ENCODE measurements around the gene HKDC1.
"Not testable (repeated sequence)": the region's sequence is repeated elsewhere in the genome, so short reads cannot be mapped to it uniquely, and the experiment has no call there.

HKDC1 gene

GRCh38 chr10:69246036-69246435 lies 25.9 kb downstream of the HKDC1 start:
- DNase-seq: no peak

GRCh38 chr10:69246581-69247312 lies 26.6 kb downstream of the HKDC1 start:
- DNase-seq: no peak

GRCh38 chr10:69247313-69247710 lies 27.2 kb downstream of the HKDC1 start:
- DNase-seq: no peak

- DNase-seq: no peak
Measured at GRCh38 chr10:69248117-69248730, 28.1 kb downstream of the HKDC1 start.

- no peak for DNase-seq
Measured at GRCh38 chr10:69250041-69250440, 29.9 kb downstream of the HKDC1 start.

GRCh38 chr10:69251417-69251816 lies 31.3 kb downstream of the HKDC1 start:
- not testable (repeated sequence) for DNase-seq

- DNase-seq: no peak
Measured at GRCh38 chr10:69253171-69253570, 33.0 kb downstream of the HKDC1 start.

- DNase-seq: no peak
Measured at GRCh38 chr10:69254877-69255276, 34.7 kb downstream of the HKDC1 start.

- DNase-seq: no peak
Measured at GRCh38 chr10:69259547-69260243, 39.6 kb downstream of the HKDC1 start.

- DNase-seq: no peak
Measured at GRCh38 chr10:69261184-69261583, 41.1 kb downstream of the HKDC1 start.

GRCh38 chr10:69262292-69262751 lies 42.2 kb downstream of the HKDC1 start:
- DNase-seq: no peak

GRCh38 chr10:69265521-69265920 lies 45.4 kb downstream of the HKDC1 start:
- DNase-seq: no peak

GRCh38 chr10:69268761-69269416 lies 48.8 kb downstream of the HKDC1 start:
- DNase-seq: no peak

- no peak for DNase-seq
Measured at GRCh38 chr10:69269761-69270160, 49.6 kb downstream of the HKDC1 start.

- DNase-seq: no peak
Measured at GRCh38 chr10:69270990-69271389, 50.9 kb downstream of the HKDC1 start.

GRCh38 chr10:69272624-69273023 lies 52.5 kb downstream of the HKDC1 start:
- DNase-seq: no peak

- DNase-seq: no peak
Measured at GRCh38 chr10:69275444-69275843, 55.3 kb downstream of the HKDC1 start.

GRCh38 chr10:69276503-69276902 lies 56.4 kb downstream of the HKDC1 start:
- DNase-seq: no peak

- DNase-seq: no peak
Measured at GRCh38 chr10:69278446-69278963, 58.4 kb downstream of the HKDC1 start, which contains the start of gene HK1. Gene HK1, plus strand, starts transcription at chr10:69278496.

- DNase-seq: no peak
Measured at GRCh38 chr10:69279110-69279509, 59.0 kb downstream of the HKDC1 start.

GRCh38 chr10:69281507-69282413 lies 61.6 kb downstream of the HKDC1 start:
- DNase-seq: no peak

- DNase-seq: not testable (repeated sequence)
Measured at GRCh38 chr10:69284402-69284801, 64.3 kb downstream of the HKDC1 start.
